GM21390 (cell line): ENCODE data around the gene PEAR1.

Experiments
- ATAC-seq: cut with Tn5 transposase; IDR thresholded peaks from one replicate; pipeline ENCODE4 v1.9.1; 2021; ENCODE audit not compliant: unreplicated experiment

The PEAR1 gene

GRCh38 chr1:156899956-156900718 is 6.6 kb downstream of the PEAR1 start:
- ATAC-seq, result no peak

- ATAC-seq, result no peak
Measured at GRCh38 chr1:156900896-156901589, 7.5 kb downstream of the PEAR1 start.

- no peak for ATAC-seq
Measured at GRCh38 chr1:156901590-156901900, 8.0 kb downstream of the PEAR1 start.

- ATAC-seq, result no peak
Measured at GRCh38 chr1:156901966-156902915, 8.7 kb downstream of the PEAR1 start.

GRCh38 chr1:156903328-156904091 is 10.0 kb downstream of the PEAR1 start:
- ATAC-seq, result no peak

- ATAC-seq, result no peak
Measured at GRCh38 chr1:156904187-156904959, 10.9 kb downstream of the PEAR1 start.

GRCh38 chr1:156905176-156905575 is 11.7 kb downstream of the PEAR1 start:
- no peak for ATAC-seq

- ATAC-seq, result no peak
Measured at GRCh38 chr1:156905651-156906050, 12.1 kb downstream of the PEAR1 start.

GRCh38 chr1:156906206-156906906 is 12.8 kb downstream of the PEAR1 start:
- no peak for ATAC-seq

- no peak for ATAC-seq
Measured at GRCh38 chr1:156908541-156908940, 15.0 kb downstream of the PEAR1 start.

GRCh38 chr1:156908955-156909354 is 15.4 kb downstream of the PEAR1 start:
- ATAC-seq, result no peak

GRCh38 chr1:156909671-156910070 is 16.2 kb downstream of the PEAR1 start:
- ATAC-seq, result no peak

GRCh38 chr1:156910309-156910782 is 16.8 kb downstream of the PEAR1 start:
- ATAC-seq, result no peak

- ATAC-seq, result no peak
Measured at GRCh38 chr1:156911577-156912298, 18.2 kb downstream of the PEAR1 start.

- no peak for ATAC-seq
Measured at GRCh38 chr1:156912310-156912709, 18.8 kb downstream of the PEAR1 start.

GRCh38 chr1:156912861-156913808 is 19.6 kb downstream of the PEAR1 start:
- ATAC-seq, result no peak

- ATAC-seq, result no peak
Measured at GRCh38 chr1:156913809-156914387, 20.4 kb downstream of the PEAR1 start.
